Mesothelial cell of epicardium (in vitro differentiated cells): ENCODE data around the gene ILKAP. TPM values are rescaled to one million over a fixed set of nuclear protein-coding genes. Genes with fewer than 3 reads are reported as not detected.
A peak's percentile ranks its signal among the peaks of the same experiment; 100 is the strongest.

Source experiments
- DNase-seq, 2 experiments: peaks; one replicate each; pipeline ENCODE4 v3.0.0; 2021; ENCODE audit warnings: low spot score in 2 of 2; ENCODE audit not compliant: unreplicated experiment in 2 of 2
- H3K27ac Mint-ChIP-seq: 2 replicates; pipeline ENCODE4 v1.8.0; 2021; ENCODE audit warnings: mixed read lengths
- H3K27me3 Mint-ChIP-seq: 2 replicates; pipeline ENCODE4 v1.8.0; 2021; ENCODE audit warnings: low read depth, mixed read lengths
- H3K36me3 Mint-ChIP-seq: 2 replicates; pipeline ENCODE4 v1.8.0; 2021; ENCODE audit warnings: mixed read lengths
- H3K4me1 Mint-ChIP-seq: 2 replicates; pipeline ENCODE4 v1.8.0; 2021; ENCODE audit warnings: mixed read lengths
- H3K4me3 Mint-ChIP-seq: 2 replicates; pipeline ENCODE4 v1.8.0; 2021; ENCODE audit warnings: mild to moderate bottlenecking, moderate library complexity, mixed read lengths
- H3K9me3 Mint-ChIP-seq: 2 replicates; pipeline ENCODE4 v1.8.0; 2021; ENCODE audit warnings: mixed read lengths
- CTCF ChIP-seq: fragments of 200-600 bp; sonication (generic); IDR thresholded peaks from one replicate; pipeline ENCODE4 v1.5.0; 2021; ENCODE audit warnings: antibody characterized with exemption; ENCODE audit not compliant: unreplicated experiment
- total RNA-seq: library from RNA; stranded (reverse); gene quantifications from 3 replicates; pipeline ENCODE4 v1.2.1, GENCODE V29; 2021

The ILKAP gene
- total RNA-seq, 1 donor from 2014 or later, result 54.0 TPM

DNA sequence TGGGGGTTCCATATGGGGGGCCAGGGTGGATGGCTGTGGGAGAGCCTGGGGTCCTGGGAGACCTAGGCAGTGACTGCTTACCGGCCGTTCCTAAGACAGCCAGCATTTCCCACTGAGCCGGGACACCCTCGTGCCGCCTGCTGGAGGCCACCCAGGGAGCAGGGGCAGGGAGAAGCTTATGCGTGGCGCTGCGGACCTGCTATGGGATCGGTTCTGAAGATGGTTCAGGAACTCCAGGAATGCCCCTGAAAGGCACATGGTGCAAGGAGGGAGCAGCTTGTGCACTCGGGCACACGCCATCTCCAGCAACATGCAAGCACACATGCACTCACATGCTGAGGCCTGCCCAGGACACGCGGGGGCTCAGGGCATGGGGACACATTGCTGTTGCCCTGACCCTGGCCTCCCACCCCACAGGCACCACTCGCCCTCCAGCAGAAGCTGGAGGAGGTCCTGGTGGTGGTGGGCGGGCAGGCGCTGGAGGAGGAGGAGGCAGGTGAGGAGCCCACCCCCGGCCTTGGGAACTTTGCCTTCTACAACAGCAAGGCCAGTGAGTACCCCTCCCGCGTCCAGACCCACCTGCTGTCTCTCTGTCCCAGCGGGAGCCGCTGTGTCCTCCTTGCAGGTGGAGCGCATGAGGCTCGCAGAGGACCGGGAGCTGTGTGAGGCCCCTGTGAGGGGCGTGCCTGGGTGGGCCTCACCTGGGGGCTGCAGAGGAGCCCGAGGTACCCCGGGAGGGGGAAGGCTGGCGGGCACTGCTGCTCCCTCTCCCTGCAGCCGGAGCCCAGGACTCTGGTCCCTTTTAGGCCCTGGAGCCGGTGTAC is 60.9 kb downstream of the ILKAP start:
- TF ChIP-seq CTCF, result no peak
- H3K4me3 Mint-ChIP-seq, result no peak overlapping the region

GRCh38 chr2:238141541-238142318 is 61.8 kb downstream of the ILKAP start:
- Mint-ChIP-seq H3K27ac (peak overlapping the region; percentile 73), H3K9me3 (no peaks in the 10 kb centered on the region), H3K4me3 (no peak overlapping the region), H3K36me3 (no peaks in the 10 kb centered on the region), H3K4me1 (peaks cover 14% of the 10 kb centered on the region), H3K27me3 (no peaks in the 10 kb centered on the region)
- DNase-seq, result no peak
- no peak for TF ChIP-seq CTCF

More for the DNA sequence above, 60.9 kb downstream of the ILKAP start:
- Mint-ChIP-seq H3K4me1 (peaks cover 14% of the 10 kb centered on the region), H3K27me3 (no peaks in the 10 kb centered on the region), H3K27ac (peak overlapping the region; percentile 73), H3K9me3 (no peaks in the 10 kb centered on the region), H3K36me3 (no peaks in the 10 kb centered on the region)
- DNase-seq, result no peak

GRCh38 chr2:238140721-238141540 is 62.6 kb downstream of the ILKAP start:
- Mint-ChIP-seq H3K36me3 (no peaks in the 10 kb centered on the region), H3K27ac (no peak overlapping the region), H3K27me3 (no peaks in the 10 kb centered on the region), H3K4me1 (peaks cover 14% of the 10 kb centered on the region), H3K4me3 (no peak overlapping the region), H3K9me3 (no peaks in the 10 kb centered on the region)
- DNase-seq, result no peak
- no peak for TF ChIP-seq CTCF

- no peaks in the 10 kb centered on the region for H3K27me3 Mint-ChIP-seq
- H3K27ac Mint-ChIP-seq, result no peak overlapping the region
- H3K36me3 Mint-ChIP-seq, result no peaks in the 10 kb centered on the region
- no peak for DNase-seq
- peaks cover 14% of the 10 kb centered on the region for H3K4me1 Mint-ChIP-seq
- no peaks in the 10 kb centered on the region for H3K9me3 Mint-ChIP-seq
- TF ChIP-seq CTCF, result no peak
- H3K4me3 Mint-ChIP-seq, result no peak overlapping the region
Measured at GRCh38 chr2:238140040-238140439, 63.5 kb downstream of the ILKAP start.

DNA sequence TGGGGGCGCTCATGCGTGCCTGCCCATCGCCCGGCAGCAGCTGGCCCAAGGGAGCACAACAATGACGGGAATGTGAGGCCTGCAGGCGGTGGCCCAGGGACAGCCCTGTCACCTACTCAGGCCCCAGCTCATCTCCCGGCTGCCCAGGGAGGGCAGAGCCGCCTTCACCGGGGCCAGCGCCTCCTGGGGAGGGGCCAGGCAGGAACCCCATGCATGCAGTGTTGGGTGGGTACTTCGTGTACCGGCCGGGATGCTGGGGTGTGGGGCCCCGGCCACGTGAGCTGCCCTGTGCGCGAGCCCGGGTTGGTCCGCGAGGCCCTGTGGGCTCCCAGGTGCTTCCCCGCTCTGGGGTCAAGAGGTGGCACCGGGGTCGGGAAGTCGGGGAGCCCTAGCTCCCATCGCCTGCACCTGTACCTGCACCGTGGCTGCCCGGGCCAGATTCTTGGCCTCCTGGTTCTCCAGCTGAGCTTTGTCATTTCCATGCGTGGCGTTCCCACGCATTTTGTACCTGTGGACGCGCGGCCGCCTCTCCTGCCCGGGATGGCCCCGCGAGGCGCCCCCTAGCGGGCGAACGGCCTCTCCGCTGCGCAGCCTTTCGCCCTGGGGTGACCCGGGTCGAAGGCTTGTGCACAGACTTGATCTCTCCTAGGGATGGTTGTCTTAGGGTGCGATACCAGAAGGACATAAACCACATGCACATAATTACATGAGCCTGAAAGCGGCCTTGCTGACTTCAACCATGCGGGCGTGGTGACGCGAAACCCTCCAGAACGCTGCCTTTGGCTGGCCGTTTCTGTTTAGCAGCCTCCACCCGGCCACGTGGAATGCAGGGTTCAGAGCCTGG is 64.1 kb downstream of the ILKAP start:
- H3K4me3 Mint-ChIP-seq, result no peak overlapping the region
- no peak overlapping the region for H3K27ac Mint-ChIP-seq
- H3K36me3 Mint-ChIP-seq, result no peaks in the 10 kb centered on the region
- peaks cover 14% of the 10 kb centered on the region for H3K4me1 Mint-ChIP-seq
- no peaks in the 10 kb centered on the region for H3K9me3 Mint-ChIP-seq
- H3K27me3 Mint-ChIP-seq, result no peaks in the 10 kb centered on the region
- no peak for DNase-seq
- TF ChIP-seq CTCF, result peak; percentile 73
